GM12891 (cell line): ENCODE measurements around the gene CCDC54.

ENCODE experiments used
- PAX5 ChIP-seq: IDR thresholded peaks from 2 replicates; pipeline ENCODE4 v1.6.1; 2011; ENCODE audit warnings: low read length, moderate library complexity, mild to moderate bottlenecking; ENCODE audit not compliant: insufficient read depth, severe bottlenecking
- POLR2A ChIP-seq: IDR thresholded peaks from 2 replicates; pipeline ENCODE4 v1.6.1; 2011; ENCODE audit warnings: low read depth, low read length, control low read depth
- POLR2AphosphoS5 ChIP-seq: IDR thresholded peaks from 2 replicates; pipeline ENCODE4 v1.6.1; 2011; ENCODE audit warnings: low read depth, low read length, control low read depth
- POU2F2 ChIP-seq: IDR thresholded peaks from 2 replicates; pipeline ENCODE4 v1.6.1; 2011; ENCODE audit warnings: low read depth, mild to moderate bottlenecking, control low read depth, low read length, moderate library complexity
- SPI1 ChIP-seq: IDR thresholded peaks from 2 replicates; pipeline ENCODE4 v1.6.1; 2011; ENCODE audit warnings: low read depth, low read length, control low read depth
- TAF1 ChIP-seq: IDR thresholded peaks from 2 replicates; pipeline ENCODE4 v1.6.1; 2011; ENCODE audit warnings: low read depth, low read length, control low read depth

- no peak for TF ChIP-seq POLR2A
- no peak for TF ChIP-seq POLR2AphosphoS5
- TF ChIP-seq TAF1, result no peak
- TF ChIP-seq PAX5, result no peak
- no peak for TF ChIP-seq POU2F2
- TF ChIP-seq SPI1, result no peak
Observed at GRCh38 chr3:107421881-107422280, 44.6 kb downstream of the CCDC54 start.
